ENCODE measurements around the gene DNASE1L3. TPM values are rescaled to one million over a fixed set of nuclear protein-coding genes. Genes with fewer than 3 reads are reported as not detected.

The DNASE1L3 gene
- total and polyA plus RNA-seq, 2 of the 8 experiments (the other 6 are each of a cell fraction or from before 2014, with no cell fraction given): not detected

GRCh38 chr3:58202917-58203360 lies 7.8 kb downstream of the DNASE1L3 start:
- POLR2A ChIA-PET (ENCODE audit: partially characterized antibody): no interaction called here
- H3K79me2 ChIP-seq (ENCODE audit: control insufficient read depth in 1 of 2, insufficient read depth in 2 of 2, low read length in 2 of 2): no peaks in the 10 kb centered on the region

More at GRCh38 chr3:58202917-58203360, 7.8 kb downstream of the DNASE1L3 start:
- H3K23me2 ChIP-seq (ENCODE audit: low read depth, low read length): no peaks in the 10 kb centered on the region
- no peak overlapping the region for H3K9ac ChIP-seq (replicated peaks in 1 of 4; ENCODE audit: extremely low read depth in 1 of 4, low read depth in 3 of 4, low read length in 3 of 4)
- FAIRE-seq: no peak
- H3K9me3 ChIP-seq (ENCODE audit: insufficient read depth in 2 of 2, low read depth in 1 of 2, low read length in 1 of 2): no peaks in the 10 kb centered on the region
- H3K27ac ChIP-seq (ENCODE audit: low read depth, low read length): no peak overlapping the region
- no peak overlapping the region for H4K91ac ChIP-seq (replicated peaks; ENCODE audit: insufficient read length, low read length)
- H2BK5ac ChIP-seq (ENCODE audit: low read depth, low read length): no peak overlapping the region
- 90% methylated on average over 9 of the region's 9 CpGs; no CpG with 5 or more reads in 1 of the 2 experiments for WGBS, 2 experiments (ENCODE audit: extremely low coverage in 1 of 2, insufficient coverage in 1 of 2, insufficient read length in 1 of 2, insufficient replicate concordance in 2 of 2, low coverage in 1 of 2, low lambda C conversion rate in 2 of 2, missing lambda C conversion rate in 1 of 2)
- no peaks in the 10 kb centered on the region for H4K20me1 ChIP-seq (replicated peaks in 1 of 2; ENCODE audit: control insufficient read depth in 1 of 2, insufficient read depth in 2 of 2, low read length in 2 of 2)
- no peak overlapping the region for H2BK120ac ChIP-seq (replicated peaks; ENCODE audit: low read depth, low read length)
- H3K23ac ChIP-seq (ENCODE audit: insufficient read length): no peak overlapping the region
- H3K18ac ChIP-seq (ENCODE audit: extremely low read depth, low read length): no peak overlapping the region
- TF ChIP-seq SIN3A (conservative IDR thresholded peaks at IDR 0.05 in 1 of 2, IDR thresholded peaks at IDR 0.05 in 1 of 2; ENCODE audit: low read depth in 1 of 2, low read length in 2 of 2): no peak
- TF ChIP-seq GTF2F1 (IDR thresholded peaks at IDR 0.05; ENCODE audit: borderline replicate concordance, low read depth, low read length): no peak
- no peak for TF ChIP-seq ZNF274 (IDR thresholded peaks at IDR 0.05; ENCODE audit: borderline replicate concordance, extremely low read depth, low read length)
- no peak overlapping the region for H2BK15ac ChIP-seq (ENCODE audit: low read length)
- H2BK20ac ChIP-seq (ENCODE audit: low read length): peak overlapping the region; percentile 21; the same call in 1 of the 2 replicates
- H3K4me3 ChIP-seq (ENCODE audit: extremely low read depth in 1 of 4, insufficient read depth in 2 of 4, low read depth in 3 of 4, low read length in 4 of 4): no peak overlapping the region
- no peak overlapping the region for H2BK12ac ChIP-seq (ENCODE audit: low read depth, low read length)
- H2AK5ac ChIP-seq (ENCODE audit: low read depth, low read length): no peak overlapping the region
- H3K14ac ChIP-seq (ENCODE audit: insufficient read length): no peak overlapping the region
- H3K4ac ChIP-seq (replicated peaks; ENCODE audit: insufficient read length, low read depth, low read length): peak overlapping the region; percentile 69
- DNase-seq (ENCODE audit: low read depth in 1 of 2, low spot score in 2 of 2): no peak
- no peak overlapping the region for H3K56ac ChIP-seq (replicated peaks; ENCODE audit: insufficient read length, low read depth, low read length)
- H3K4me2 ChIP-seq (ENCODE audit: insufficient read depth in 1 of 2, low read depth in 2 of 2, low read length in 2 of 2): no peak overlapping the region
- H3K36me3 ChIP-seq (ENCODE audit: control insufficient read depth in 2 of 4, insufficient read depth in 4 of 4, low read length in 3 of 4): no peaks in the 10 kb centered on the region
- no peaks in the 10 kb centered on the region for H3K4me1 ChIP-seq (replicated peaks in 1 of 4; ENCODE audit: control insufficient read depth in 3 of 4, insufficient read depth in 4 of 4, low read length in 3 of 4)
- no peak overlapping the region for H4K5ac ChIP-seq (ENCODE audit: insufficient read length, low read depth, low read length)
- H4K8ac ChIP-seq (ENCODE audit: extremely low read depth, insufficient read depth, low read length): peak overlapping the region; percentile 39
- no peaks in the 10 kb centered on the region for H3K79me1 ChIP-seq (ENCODE audit: low read depth, low read length)
- no peak overlapping the region for H2AFZ ChIP-seq (ENCODE audit: low read length)
- CTCF ChIA-PET (ENCODE audit: partially characterized antibody): interaction anchor here (0.8 to 3.1 kb wide), 12 partner anchors 8 to 103 kb away, joined by 3 to 19 read pairs (median 4); partner anchors contain the start of genes HTD2 and RPP14
- no peaks in the 10 kb centered on the region for H3K27me3 ChIP-seq (replicated peaks in 1 of 4; ENCODE audit: control insufficient read depth in 3 of 4, extremely low read depth in 1 of 4, insufficient read depth in 3 of 4, low read length in 3 of 4)

Measured in H1 (cell line).